GM19438 (cell line): ENCODE measurements around the gene FOXB2.

Experiments used
- ATAC-seq: cut with Tn5 transposase; IDR thresholded peaks from one replicate; pipeline ENCODE4 v1.9.1; 2021; ENCODE audit warnings: low read depth; ENCODE audit not compliant: unreplicated experiment

The FOXB2 gene

GRCh38 chr9:77015327-77016048 is 4.0 kb upstream of the FOXB2 start:
- ATAC-seq, result no peak

GRCh38 chr9:77016121-77016525 is 3.3 kb upstream of the FOXB2 start:
- no peak for ATAC-seq

GRCh38 chr9:77016526-77017504 is 2.6 kb upstream of the FOXB2 start:
- no peak for ATAC-seq

GRCh38 chr9:77017505-77017894 is 2.0 kb upstream of the FOXB2 start:
- no peak for ATAC-seq

GRCh38 chr9:77018058-77018968 is 1.1 kb upstream of the FOXB2 start:
- no peak for ATAC-seq

GRCh38 chr9:77018969-77019235 is 553 bp upstream of the FOXB2 start:
- ATAC-seq, result no peak

- ATAC-seq, result no peak
These were observed 514 bp downstream of the FOXB2 start for GRCh38 chr9:77019926-77020412.

- no peak for ATAC-seq
These were observed 1.2 kb downstream of the FOXB2 start for GRCh38 chr9:77020413-77021290.

- ATAC-seq, result no peak
These were observed 1.9 kb downstream of the FOXB2 start for GRCh38 chr9:77021291-77021894.

GRCh38 chr9:77021922-77022782 is 2.7 kb downstream of the FOXB2 start:
- no peak for ATAC-seq

GRCh38 chr9:77022783-77023440 is 3.5 kb downstream of the FOXB2 start:
- ATAC-seq, result no peak

- ATAC-seq, result no peak
These were observed 4.3 kb downstream of the FOXB2 start for GRCh38 chr9:77023726-77024125.

- no peak for ATAC-seq
These were observed 5.5 kb downstream of the FOXB2 start for GRCh38 chr9:77024776-77025545.

GRCh38 chr9:77028478-77028877 is 9.0 kb downstream of the FOXB2 start:
- no peak for ATAC-seq

GRCh38 chr9:77030045-77030444 is 10.6 kb downstream of the FOXB2 start:
- no peak for ATAC-seq

- no peak for ATAC-seq
These were observed 19.0 kb downstream of the FOXB2 start for GRCh38 chr9:77038281-77039036.
